Naive B cell (primary cell): ENCODE measurements around the gene B3GALT6. TPM values are rescaled to one million over a fixed set of nuclear protein-coding genes. Genes with fewer than 3 reads are reported as not detected.

Source experiments
- ATAC-seq, 2 donors: fragments of 150-1000 bp; cut with Tn5 transposase; 2 replicates each; pipeline ENCODE4 v1.10.0; 2021; ENCODE audit warnings: low read depth in 2 of 2, mild to moderate bottlenecking in 2 of 2, moderate library complexity in 2 of 2
- DNase-seq: peaks from one replicate; pipeline ENCODE4 v3.0.0; 2022
- H3K27ac Mint-ChIP-seq, 6 donors: one replicate each; pipeline ENCODE4 v1.8.0; 2020 to 2022; ENCODE audit warnings: mild to moderate bottlenecking in 6 of 6, mixed read lengths in 6 of 6, moderate library complexity in 5 of 6, inconsistent platforms in 2 of 6
- H3K27me3 Mint-ChIP-seq, 3 donors: one replicate each; pipeline ENCODE4 v1.8.0; 2021 to 2022; ENCODE audit warnings: mixed read lengths in 3 of 3, mild to moderate bottlenecking in 1 of 3
- H3K36me3 Mint-ChIP-seq, 2 donors: one replicate each; pipeline ENCODE4 v1.8.0; 2020 to 2022; ENCODE audit warnings: mixed read lengths in 2 of 2, inconsistent platforms in 1 of 2, mild to moderate bottlenecking in 1 of 2
- H3K4me1 Mint-ChIP-seq, 3 donors: one replicate each; pipeline ENCODE4 v1.8.0; 2020 to 2022; ENCODE audit warnings: mixed read lengths in 3 of 3, inconsistent platforms in 1 of 3, mild to moderate bottlenecking in 1 of 3, moderate library complexity in 1 of 3
- H3K4me3 Mint-ChIP-seq, 8 donors: one replicate each; pipeline ENCODE4 v1.8.0; 2020 to 2022; ENCODE audit warnings: mild to moderate bottlenecking in 8 of 8, mixed read lengths in 8 of 8, moderate library complexity in 8 of 8, inconsistent platforms in 2 of 8
- H3K9me3 Mint-ChIP-seq, 7 donors: one replicate each; pipeline ENCODE4 v1.8.0; 2020 to 2022; ENCODE audit warnings: mixed read lengths in 7 of 7, mild to moderate bottlenecking in 5 of 7, inconsistent platforms in 2 of 7, moderate library complexity in 1 of 7
- polyA plus RNA-seq, 6 donors: library from polyadenylated mRNA; unstranded; fragments of 300-500 nt; fragmentation: Illumina TruSeq; gene quantifications; one replicate each; pipeline ENCODE4 v1.2.3, GENCODE V29; 2021; ENCODE audit warnings: low read depth in 6 of 6

Gene B3GALT6
- polyA plus RNA-seq, 6 donors from 2014 or later, result 6.9 to 22.9 (median 12.9) TPM

DNA sequence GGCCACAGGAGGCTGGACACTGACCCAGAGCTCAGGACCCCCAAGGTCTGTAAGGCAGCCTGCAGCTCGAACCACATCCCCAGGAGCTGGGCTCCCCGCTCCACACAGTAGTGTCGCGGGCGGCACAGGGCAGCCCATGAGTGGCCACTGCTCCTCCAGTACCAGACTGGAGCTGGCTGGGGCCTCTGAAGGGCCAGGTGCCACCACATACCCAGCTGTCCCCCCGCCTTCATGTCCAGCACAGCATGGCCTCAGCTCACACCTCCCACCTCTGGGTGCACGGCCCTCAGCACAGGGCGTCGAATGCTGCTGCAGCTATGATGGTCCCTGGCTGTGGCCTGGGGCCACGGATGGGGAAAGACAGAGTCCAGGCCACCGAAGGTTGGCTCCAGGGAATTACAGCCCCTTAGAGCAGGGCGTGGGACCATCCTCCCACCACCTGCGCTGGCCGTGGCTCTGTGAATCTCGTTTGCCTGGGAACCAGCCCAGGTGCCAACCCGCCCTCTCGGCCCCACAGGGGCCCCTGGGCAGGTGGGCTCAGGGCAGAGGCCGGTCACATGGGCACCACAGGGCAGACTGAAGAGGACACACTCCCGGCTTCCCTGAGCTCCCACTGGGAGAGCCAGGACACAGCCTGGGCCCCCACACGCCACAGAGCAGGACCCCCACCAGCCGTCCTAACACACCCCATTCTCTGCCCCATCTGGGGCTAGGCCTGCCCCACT is 16.0 kb upstream of the B3GALT6 start:
- Mint-ChIP-seq H3K4me1 (peaks cover 7 to 24% (median 23%) of the 10 kb centered on the region in 3 donors), H3K4me3 (no peak overlapping the region), H3K36me3 (no peaks in the 10 kb centered on the region), H3K27me3 (peaks cover 0 to 4% (median 0%) of the 10 kb centered on the region in 3 donors), H3K9me3 (no peaks in the 10 kb centered on the region), H3K27ac (peak overlapping the region in 3 of 6 donors; percentile 22 to 82 (median 77))
- no peak for DNase-seq
- no peak for ATAC-seq

DNA sequence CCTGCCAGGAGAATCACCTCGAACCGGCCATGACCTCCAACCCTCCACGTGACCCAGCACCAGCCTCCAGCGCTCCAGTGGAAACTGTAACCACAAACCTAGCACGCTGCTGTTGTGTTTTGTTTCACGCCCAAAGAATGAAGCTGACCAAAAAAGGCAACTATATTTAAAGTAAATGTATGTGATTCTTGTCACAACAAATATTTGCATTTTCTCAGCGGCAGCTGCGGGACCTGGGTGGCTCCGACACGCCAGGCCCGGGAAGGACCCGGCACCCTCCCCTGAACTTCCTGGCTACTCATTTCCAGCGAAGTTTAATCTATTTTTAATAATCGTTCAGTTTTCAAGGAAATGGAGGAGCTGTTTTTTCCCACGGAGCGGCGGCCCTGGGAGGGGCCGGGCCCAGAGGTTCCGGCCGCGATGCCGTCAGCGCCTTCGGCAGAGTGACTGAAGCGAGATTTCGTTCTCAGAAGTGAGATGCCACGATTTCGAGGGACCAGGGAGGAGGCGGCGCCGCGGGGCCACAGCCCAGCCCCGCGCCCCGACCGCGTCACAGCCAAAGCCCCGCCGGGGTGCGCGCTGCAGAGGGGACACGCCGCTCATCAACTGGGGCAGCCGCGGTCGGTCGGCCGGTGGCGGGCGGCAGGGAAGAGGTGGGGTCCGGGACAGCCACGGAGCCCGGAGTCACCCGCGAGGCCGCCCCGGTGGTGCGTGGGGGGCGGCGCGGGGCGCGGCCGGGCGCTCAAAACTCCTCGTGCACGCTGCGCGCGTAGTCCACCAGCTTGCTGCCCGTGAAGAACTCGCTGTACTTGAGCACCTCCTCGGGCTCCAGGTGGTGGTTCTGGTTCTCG is 15.0 kb upstream of the B3GALT6 start:
- ATAC-seq (no peak), DNase-seq (no peak)
- H3K9me3 Mint-ChIP-seq, result no peaks in the 10 kb centered on the region
- peaks cover 7 to 23% (median 21%) of the 10 kb centered on the region in 3 donors for H3K4me1 Mint-ChIP-seq
- H3K27ac Mint-ChIP-seq, result peak overlapping the region in 4 of 6 donors; percentile 69 to 87 (median 80)
- no peaks in the 10 kb centered on the region for H3K36me3 Mint-ChIP-seq
- no peaks in the 10 kb centered on the region for H3K27me3 Mint-ChIP-seq
- peak overlapping the region in 1 of 8 donors; percentile 62 for H3K4me3 Mint-ChIP-seq

DNA sequence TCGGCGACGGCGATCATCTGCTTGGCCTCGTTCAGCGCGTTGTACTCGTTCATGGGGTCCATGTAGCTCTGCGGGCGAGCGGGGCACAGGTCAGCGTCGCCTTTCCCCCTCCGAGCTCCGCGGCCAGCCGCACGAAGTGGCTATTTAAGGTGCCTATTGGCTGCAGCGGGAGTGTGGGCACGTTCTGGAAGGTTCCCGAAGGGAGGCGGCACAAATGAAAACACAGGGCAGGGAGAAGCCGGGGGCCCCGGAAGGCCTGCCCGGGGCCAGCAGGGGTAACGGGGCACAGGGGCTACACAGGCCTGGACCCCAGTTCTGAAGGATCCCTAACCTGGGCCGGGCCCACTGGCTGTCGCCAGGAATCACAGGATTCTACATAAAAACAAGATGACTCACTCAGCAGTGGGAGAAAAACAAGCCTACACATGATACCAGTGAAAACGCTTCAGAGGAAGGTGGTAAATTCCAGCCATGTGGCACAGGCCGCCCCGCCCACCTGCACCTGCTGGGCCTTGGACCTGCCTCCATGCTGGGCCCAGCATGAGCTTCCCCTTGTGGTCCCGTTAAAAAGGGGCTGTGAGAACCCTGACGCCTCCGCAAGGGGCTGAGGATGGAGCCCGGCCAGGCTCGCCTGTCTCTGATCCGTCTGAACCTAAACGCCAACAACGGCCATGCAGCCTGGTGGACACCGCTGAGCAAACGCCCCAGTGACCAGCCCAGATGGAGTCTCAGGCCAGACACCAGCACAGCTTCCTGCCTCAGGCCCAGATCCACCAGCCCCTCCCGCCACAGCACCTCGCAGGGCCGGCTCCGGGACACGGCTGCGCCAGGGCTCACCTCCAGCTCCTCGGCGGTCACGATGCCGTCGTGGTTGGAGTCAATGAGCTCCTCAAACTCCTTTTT is 14.2 kb upstream of the B3GALT6 start:
- Mint-ChIP-seq H3K27me3 (no peaks in the 10 kb centered on the region), H3K36me3 (peaks cover 0 to 2% of the 10 kb centered on the region in 2 donors), H3K4me3 (no peak overlapping the region), H3K4me1 (peaks cover 7 to 25% (median 24%) of the 10 kb centered on the region in 3 donors), H3K27ac (peak overlapping the region in 2 of 6 donors; percentile 9 to 69), H3K9me3 (no peaks in the 10 kb centered on the region)
- DNase-seq, result no peak
- ATAC-seq, result peak in 1 of 2 donors; percentile 12

DNA sequence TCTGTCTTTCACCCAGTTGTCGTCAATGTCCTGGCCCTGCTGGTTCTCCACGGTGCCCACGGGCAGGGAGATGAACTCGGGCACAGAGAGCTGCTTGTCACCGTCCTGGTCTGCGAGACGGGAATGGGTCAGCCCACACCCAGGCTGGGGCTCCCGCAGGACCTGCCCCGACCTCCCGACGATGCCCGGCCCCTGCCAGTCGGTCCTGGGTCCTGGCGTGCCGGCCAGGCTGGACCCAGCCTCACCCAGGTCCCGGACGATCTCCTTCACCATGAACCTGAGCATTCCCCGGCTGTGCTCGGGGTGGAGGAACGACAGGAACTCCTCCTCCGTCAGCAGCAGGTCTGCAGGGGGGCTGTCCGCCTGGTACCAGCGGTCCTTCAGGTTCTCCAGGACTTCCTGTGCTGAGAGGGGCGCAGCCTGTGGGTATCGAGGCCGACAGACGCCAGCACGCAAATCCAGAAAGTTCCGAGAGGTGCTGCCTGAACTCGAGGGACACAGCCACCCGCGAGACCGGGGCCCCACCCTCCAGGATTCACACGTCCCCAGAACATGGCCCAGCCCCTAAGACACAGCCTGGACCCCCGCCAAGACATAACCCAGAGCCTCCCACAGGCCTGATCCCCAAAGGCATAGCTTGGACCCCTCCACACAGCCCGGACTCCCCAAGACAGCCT is 13.4 kb upstream of the B3GALT6 start:
- Mint-ChIP-seq H3K27ac (no peak overlapping the region), H3K9me3 (no peaks in the 10 kb centered on the region), H3K27me3 (no peaks in the 10 kb centered on the region), H3K4me3 (no peak overlapping the region), H3K36me3 (peaks cover 0 to 8% of the 10 kb centered on the region in 2 donors), H3K4me1 (peaks cover 7 to 30% (median 24%) of the 10 kb centered on the region in 3 donors)
- no peak for DNase-seq
- no peak for ATAC-seq

- peaks cover 7 to 31% (median 21%) of the 10 kb centered on the region in 3 donors for H3K4me1 Mint-ChIP-seq
- no peaks in the 10 kb centered on the region for H3K9me3 Mint-ChIP-seq
- H3K27ac Mint-ChIP-seq, result peak overlapping the region in 1 of 6 donors; percentile 57
- no peak for ATAC-seq
- H3K4me3 Mint-ChIP-seq, result no peak overlapping the region
- H3K27me3 Mint-ChIP-seq, result no peaks in the 10 kb centered on the region
- H3K36me3 Mint-ChIP-seq, result peaks cover 0 to 8% of the 10 kb centered on the region in 2 donors
- no peak for DNase-seq
These were observed 12.7 kb upstream of the B3GALT6 start for GRCh38 chr1:1219341-1219740.

- H3K27ac Mint-ChIP-seq, result no peak overlapping the region
- no peak for DNase-seq
- no peak for ATAC-seq
- H3K27me3 Mint-ChIP-seq, result no peaks in the 10 kb centered on the region
- H3K4me3 Mint-ChIP-seq, result peak overlapping the region in 1 of 8 donors; percentile 21
- H3K36me3 Mint-ChIP-seq, result peaks cover 0 to 8% of the 10 kb centered on the region in 2 donors
- peaks cover 10 to 28% (median 12%) of the 10 kb centered on the region in 3 donors for H3K4me1 Mint-ChIP-seq
- H3K9me3 Mint-ChIP-seq, result no peaks in the 10 kb centered on the region
These were observed 11.8 kb upstream of the B3GALT6 start for GRCh38 chr1:1220197-1220596.

DNA sequence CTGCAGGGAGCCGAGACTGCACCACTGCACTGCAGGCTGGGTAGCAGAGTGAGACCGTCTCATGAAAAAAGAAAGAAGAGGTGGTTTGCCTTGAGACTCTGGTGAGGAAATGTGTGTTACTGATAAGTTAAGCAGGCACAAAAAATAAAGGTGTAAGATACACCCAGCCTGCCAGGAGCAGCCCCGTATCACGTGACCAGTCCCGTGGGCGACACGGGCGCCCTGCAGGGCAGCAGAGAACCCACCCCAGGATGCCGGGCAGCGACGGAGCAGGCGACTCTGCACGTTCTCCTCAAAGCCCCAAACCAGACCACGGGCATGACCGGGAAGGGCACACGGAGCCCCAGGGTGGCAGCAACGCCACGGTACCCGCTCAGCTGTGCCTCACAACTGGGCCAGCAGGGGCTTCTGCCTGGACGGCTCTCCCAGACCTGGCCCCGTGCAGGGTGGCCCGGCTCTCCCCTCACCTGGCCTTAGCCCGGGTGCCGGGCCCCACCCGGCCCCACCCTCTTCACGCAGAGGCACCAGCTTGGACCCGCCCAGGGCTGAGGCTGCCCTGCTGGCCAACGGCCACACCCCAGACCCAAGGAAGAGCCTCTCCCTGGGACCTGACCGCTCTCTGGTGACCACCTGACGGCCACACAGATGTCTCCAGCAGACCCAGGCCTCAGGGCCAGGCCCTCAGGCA is 10.0 kb upstream of the B3GALT6 start:
- H3K27me3 Mint-ChIP-seq, result no peaks in the 10 kb centered on the region
- ATAC-seq (no peak), DNase-seq (no peak)
- H3K27ac Mint-ChIP-seq, result no peak overlapping the region
- peaks cover 0 to 8% of the 10 kb centered on the region in 2 donors for H3K36me3 Mint-ChIP-seq
- H3K9me3 Mint-ChIP-seq, result no peaks in the 10 kb centered on the region
- no peak overlapping the region for H3K4me3 Mint-ChIP-seq
- H3K4me1 Mint-ChIP-seq, result peaks cover 10 to 25% (median 12%) of the 10 kb centered on the region in 3 donors

- Mint-ChIP-seq H3K27me3 (no peaks in the 10 kb centered on the region), H3K4me3 (no peak overlapping the region), H3K9me3 (no peaks in the 10 kb centered on the region), H3K4me1 (peaks cover 10 to 25% (median 12%) of the 10 kb centered on the region in 3 donors), H3K36me3 (peaks cover 0 to 8% of the 10 kb centered on the region in 2 donors), H3K27ac (peak overlapping the region in 2 of 6 donors; percentile 65 to 95)
- DNase-seq (no peak), ATAC-seq (no peak)
These were observed 9.3 kb upstream of the B3GALT6 start for GRCh38 chr1:1222575-1223225.

GRCh38 chr1:1223321-1223720 is 8.7 kb upstream of the B3GALT6 start:
- Mint-ChIP-seq H3K36me3 (peaks cover 0 to 8% of the 10 kb centered on the region in 2 donors), H3K27ac (peak overlapping the region in 1 of 6 donors; percentile 95), H3K9me3 (no peaks in the 10 kb centered on the region), H3K4me3 (no peak overlapping the region), H3K27me3 (no peaks in the 10 kb centered on the region), H3K4me1 (peaks cover 10 to 25% (median 10%) of the 10 kb centered on the region in 3 donors)
- DNase-seq (no peak), ATAC-seq (no peak)

- no peak overlapping the region for H3K27ac Mint-ChIP-seq
- DNase-seq (no peak), ATAC-seq (no peak)
- H3K4me1 Mint-ChIP-seq, result peaks cover 8 to 25% (median 10%) of the 10 kb centered on the region in 3 donors
- H3K36me3 Mint-ChIP-seq, result peaks cover 0 to 8% of the 10 kb centered on the region in 2 donors
- H3K9me3 Mint-ChIP-seq, result no peaks in the 10 kb centered on the region
- no peak overlapping the region for H3K4me3 Mint-ChIP-seq
- no peaks in the 10 kb centered on the region for H3K27me3 Mint-ChIP-seq
These were observed 8.1 kb upstream of the B3GALT6 start for GRCh38 chr1:1223891-1224290.

DNA sequence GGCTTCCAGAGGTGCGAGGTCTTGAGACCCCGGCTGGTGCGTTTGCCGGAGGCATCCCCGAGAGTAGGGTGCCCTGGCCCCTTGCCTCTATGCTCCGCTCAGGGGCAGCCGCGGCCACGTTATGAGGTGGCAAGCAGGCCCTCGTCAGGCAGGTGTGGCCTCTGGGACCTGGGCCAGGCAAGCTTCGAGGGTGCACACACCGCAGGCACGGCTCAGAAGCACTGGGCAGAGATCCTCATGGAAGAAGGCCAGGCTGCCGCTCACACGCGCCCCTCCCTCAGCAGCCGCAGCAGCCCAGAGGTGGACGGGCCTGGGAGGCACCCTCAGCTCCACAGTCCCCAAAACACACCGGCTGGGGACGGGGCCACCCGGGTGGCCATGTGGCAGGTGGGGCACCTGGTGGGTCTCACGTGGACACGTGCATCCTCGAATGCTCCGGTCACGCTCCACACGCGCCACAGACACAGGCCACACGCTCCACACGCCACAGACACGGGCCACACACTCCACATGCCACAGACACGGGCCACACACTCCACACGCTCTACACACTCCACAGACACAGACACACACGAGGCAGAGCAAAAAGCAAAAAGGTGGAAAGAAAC is 6.7 kb upstream of the B3GALT6 start:
- H3K27ac Mint-ChIP-seq, result peak overlapping the region in 1 of 6 donors; percentile 15
- H3K4me3 Mint-ChIP-seq, result peak overlapping the region in 1 of 8 donors; percentile 41
- H3K27me3 Mint-ChIP-seq, result no peaks in the 10 kb centered on the region
- no peak for ATAC-seq
- DNase-seq, result no peak
- peaks cover 0 to 8% of the 10 kb centered on the region in 2 donors for H3K36me3 Mint-ChIP-seq
- H3K4me1 Mint-ChIP-seq, result peaks cover 16 to 37% (median 16%) of the 10 kb centered on the region in 3 donors
- no peaks in the 10 kb centered on the region for H3K9me3 Mint-ChIP-seq
